ENCODE results near the gene HIVEP3.
A peak's percentile ranks its signal among the peaks of the same experiment; 100 is the strongest.

Gene HIVEP3

DNA sequence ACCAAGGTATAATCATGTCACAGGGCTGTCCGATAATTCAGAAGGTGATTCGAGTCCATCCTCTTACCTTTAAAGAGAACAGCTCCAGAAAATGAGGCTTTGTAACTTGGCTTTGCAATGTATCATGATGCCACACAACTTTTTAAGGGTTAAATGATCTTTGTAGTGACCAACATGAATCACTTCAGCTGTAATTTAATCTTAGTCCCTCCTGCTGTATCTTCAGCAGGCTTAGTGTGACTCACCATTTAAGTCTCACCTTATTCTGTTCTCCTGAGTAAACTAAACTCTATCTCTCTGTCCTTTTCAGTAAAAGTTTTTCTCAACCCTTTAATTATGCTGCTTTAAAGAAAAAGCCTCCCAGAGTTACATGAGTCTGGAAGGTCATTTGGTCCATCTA is 1.9 kb upstream of the HIVEP3 start:
- Mint-ChIP-seq H3K27ac (no peak overlapping the region), H3K9me3 (no peaks in the 10 kb centered on the region), H3K27me3 (ENCODE audit: low read depth) (peaks cover 49% of the 10 kb centered on the region), H3K4me1 (peaks cover 40% of the 10 kb centered on the region), H3K36me3 (ENCODE audit: low read depth) (no peaks in the 10 kb centered on the region), H3K4me3 (no peak overlapping the region)
- TF ChIP-seq, protein P1, sequence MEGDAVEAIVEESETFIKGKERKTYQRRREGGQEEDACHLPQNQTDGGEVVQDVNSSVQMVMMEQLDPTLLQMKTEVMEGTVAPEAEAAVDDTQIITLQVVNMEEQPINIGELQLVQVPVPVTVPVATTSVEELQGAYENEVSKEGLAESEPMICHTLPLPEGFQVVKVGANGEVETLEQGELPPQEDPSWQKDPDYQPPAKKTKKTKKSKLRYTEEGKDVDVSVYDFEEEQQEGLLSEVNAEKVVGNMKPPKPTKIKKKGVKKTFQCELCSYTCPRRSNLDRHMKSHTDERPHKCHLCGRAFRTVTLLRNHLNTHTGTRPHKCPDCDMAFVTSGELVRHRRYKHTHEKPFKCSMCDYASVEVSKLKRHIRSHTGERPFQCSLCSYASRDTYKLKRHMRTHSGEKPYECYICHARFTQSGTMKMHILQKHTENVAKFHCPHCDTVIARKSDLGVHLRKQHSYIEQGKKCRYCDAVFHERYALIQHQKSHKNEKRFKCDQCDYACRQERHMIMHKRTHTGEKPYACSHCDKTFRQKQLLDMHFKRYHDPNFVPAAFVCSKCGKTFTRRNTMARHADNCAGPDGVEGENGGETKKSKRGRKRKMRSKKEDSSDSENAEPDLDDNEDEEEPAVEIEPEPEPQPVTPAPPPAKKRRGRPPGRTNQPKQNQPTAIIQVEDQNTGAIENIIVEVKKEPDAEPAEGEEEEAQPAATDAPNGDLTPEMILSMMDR (IDR thresholded peaks at IDR 0.05; ENCODE audit: unreplicated experiment in 3 of 3) = no peak

DNA sequence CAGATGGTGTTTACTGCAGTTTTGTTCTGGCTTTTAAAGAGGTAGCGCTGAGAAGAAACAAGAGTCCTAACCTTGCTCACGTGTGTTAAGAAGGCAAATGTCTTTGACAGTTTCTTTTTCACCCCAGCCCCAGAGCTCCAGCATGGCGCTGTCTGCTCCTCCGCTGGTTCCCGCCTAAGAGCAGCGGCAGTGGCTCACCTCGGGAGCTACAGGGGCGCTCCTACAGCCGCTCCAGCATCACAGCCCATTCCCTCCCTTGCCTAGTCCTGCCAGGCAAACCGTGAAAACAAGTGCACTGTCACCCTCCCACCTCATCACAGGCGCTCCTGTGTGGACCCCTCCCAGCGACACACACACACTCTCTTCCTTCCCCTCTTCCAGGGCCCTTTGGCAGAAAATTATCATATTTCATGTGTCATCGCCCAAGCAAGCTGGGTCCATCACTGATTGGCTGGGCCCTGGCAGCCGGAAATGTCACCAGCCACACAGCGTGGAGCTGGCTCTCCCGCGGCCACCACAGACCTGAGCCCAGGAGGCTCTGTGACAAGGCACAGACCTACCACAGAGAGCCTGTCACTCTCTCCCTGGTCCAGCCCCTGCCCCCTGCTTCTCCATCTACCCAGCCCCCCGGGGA is 1.2 kb upstream of the HIVEP3 start:
- Mint-ChIP-seq H3K9me3 (no peaks in the 10 kb centered on the region), H3K4me1 (peaks cover 41% of the 10 kb centered on the region), H3K36me3 (ENCODE audit: low read depth) (no peaks in the 10 kb centered on the region), H3K27ac (peak overlapping the region in 1 of 3 experiments; percentile 60), H3K4me3 (peak overlapping the region; percentile 42 to 78 (median 77)), H3K27me3 (ENCODE audit: low read depth) (peaks cover 53% of the 10 kb centered on the region)
- TF ChIP-seq, protein P1 (IDR thresholded peaks at IDR 0.05; ENCODE audit: unreplicated experiment in 3 of 3) = no peak

DNA sequence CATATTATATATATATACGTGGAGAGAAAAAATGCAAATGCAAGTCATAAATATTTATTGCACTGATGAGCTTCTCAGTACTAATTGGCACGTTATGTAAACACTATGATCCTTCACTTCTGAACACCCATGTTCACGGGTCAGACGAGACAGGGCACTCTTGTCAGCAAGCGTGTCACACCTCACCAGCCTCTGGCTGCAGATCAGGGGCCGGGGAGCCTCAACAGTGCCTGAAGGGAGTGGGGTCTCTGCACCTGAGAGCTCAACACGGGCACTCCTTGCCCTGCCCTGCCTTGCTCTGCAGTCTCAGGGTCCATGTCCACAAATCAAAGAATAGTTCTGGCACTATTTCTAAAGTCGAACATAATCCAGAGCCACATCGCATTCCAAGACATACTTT is 409 bp upstream of the HIVEP3 start:
- TF ChIP-seq, protein P1 (IDR thresholded peaks at IDR 0.05; ENCODE audit: unreplicated experiment in 3 of 3) = no peak
- Mint-ChIP-seq H3K36me3 (ENCODE audit: low read depth) (no peaks in the 10 kb centered on the region), H3K9me3 (no peaks in the 10 kb centered on the region), H3K4me3 (peak overlapping the region; percentile 28 to 84 (median 30)), H3K27ac (no peak overlapping the region), H3K4me1 (peaks cover 41% of the 10 kb centered on the region), H3K27me3 (ENCODE audit: low read depth) (peaks cover 53% of the 10 kb centered on the region)

DNA sequence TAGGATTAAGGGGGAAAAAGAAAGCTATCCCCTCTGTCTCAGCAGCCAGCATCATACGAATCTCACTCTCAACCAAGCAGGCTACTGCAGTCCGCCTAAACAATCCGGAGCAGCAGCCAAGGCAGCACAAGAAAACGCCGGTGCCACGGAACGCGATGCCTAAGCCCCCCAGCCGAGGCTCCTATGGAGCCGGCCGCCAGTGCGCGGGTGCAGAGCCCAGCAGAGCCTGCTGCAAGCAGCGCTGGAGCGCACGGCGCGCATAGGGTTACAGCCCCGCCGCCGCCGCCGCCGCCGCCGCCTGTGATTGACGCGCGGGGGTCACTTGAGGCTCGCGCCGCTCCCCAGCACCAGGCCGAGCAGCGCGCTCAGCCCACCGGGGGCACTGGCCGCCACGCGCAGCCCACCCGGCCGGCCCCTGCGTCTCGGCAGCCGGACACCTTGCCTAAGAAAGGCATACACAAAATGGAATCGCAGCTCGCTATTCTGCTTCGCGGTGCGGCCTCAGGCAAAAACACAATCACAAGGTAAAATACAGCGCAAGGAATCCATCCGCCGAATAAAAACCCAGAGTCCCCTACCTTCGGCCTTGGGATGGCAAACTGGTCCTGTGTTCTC is 780 bp downstream of the HIVEP3 start:
- no peaks in the 10 kb centered on the region for H3K9me3 Mint-ChIP-seq
- peaks cover 41% of the 10 kb centered on the region for H3K4me1 Mint-ChIP-seq
- H3K27me3 Mint-ChIP-seq (ENCODE audit: low read depth) = peaks cover 54% of the 10 kb centered on the region
- TF ChIP-seq, protein P1 (IDR thresholded peaks at IDR 0.05; ENCODE audit: unreplicated experiment in 3 of 3) = no peak
- H3K27ac Mint-ChIP-seq = peak overlapping the region in 1 of 3 experiments; percentile 3
- no peaks in the 10 kb centered on the region for H3K36me3 Mint-ChIP-seq (ENCODE audit: low read depth)
- H3K4me3 Mint-ChIP-seq = peak overlapping the region; percentile 73 to 88 (median 84)

DNA sequence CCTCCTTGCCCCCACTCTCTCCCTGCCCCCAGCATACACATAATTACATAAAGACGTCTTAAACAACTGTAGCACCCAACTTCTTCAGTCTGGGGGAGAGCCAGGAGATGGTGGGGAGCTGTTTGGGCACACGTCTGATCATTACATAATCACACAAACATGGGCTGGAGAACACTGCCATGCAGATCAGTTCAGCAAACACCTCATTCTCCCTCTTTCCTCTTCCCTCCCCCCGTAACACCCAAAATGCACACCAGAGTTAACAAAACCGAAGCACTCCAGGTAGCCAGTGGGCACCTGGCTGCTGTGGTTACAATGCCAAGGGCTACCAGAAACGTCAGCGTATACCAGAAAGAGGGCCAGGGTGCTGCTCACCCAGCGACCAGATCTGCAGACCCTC is 1.6 kb downstream of the HIVEP3 start:
- Mint-ChIP-seq H3K36me3 (ENCODE audit: low read depth) (no peaks in the 10 kb centered on the region), H3K27ac (peak overlapping the region in 1 of 3 experiments; percentile 18), H3K27me3 (ENCODE audit: low read depth) (peaks cover 55% of the 10 kb centered on the region), H3K9me3 (no peaks in the 10 kb centered on the region), H3K4me1 (peaks cover 41% of the 10 kb centered on the region), H3K4me3 (peak overlapping the region; percentile 73 to 88 (median 84))
- TF ChIP-seq, protein P1 (IDR thresholded peaks at IDR 0.05; ENCODE audit: unreplicated experiment in 3 of 3) = no peak

Measured in nephron (organoid).